DOHH2 (cell line): ENCODE results near the gene BNIP5.

Source experiments
- H3F3A ChIP-seq: fragments of 200-600 bp; sonication (generic), shearing (Covaris generic); 2 replicates; pipeline ENCODE4 v1.6.0; 2016; ENCODE audit warnings: antibody characterized with exemption, mild to moderate bottlenecking; ENCODE audit not compliant: control insufficient read depth, insufficient read depth
- H3K27ac ChIP-seq: fragments of 200-600 bp; sonication (generic); 2 replicates; pipeline ENCODE4 v1.5.1; 2014; ENCODE audit warnings: low read depth, mild to moderate bottlenecking, low read length, moderate library complexity
- H3K27me3 ChIP-seq: fragments of 200-600 bp; sonication (generic); 2 replicates; pipeline ENCODE4 v1.6.1; 2014; ENCODE audit warnings: mild to moderate bottlenecking, low read length, mixed read lengths; ENCODE audit not compliant: control insufficient read depth
- H3K36me3 ChIP-seq: fragments of 200-600 bp; sonication (generic); 2 replicates; pipeline ENCODE4 v1.6.1; 2014; ENCODE audit warnings: mild to moderate bottlenecking, low read length, moderate library complexity, mixed read lengths; ENCODE audit not compliant: control insufficient read depth
- H3K4me1 ChIP-seq: fragments of 200-600 bp; sonication (generic); 2 replicates; pipeline ENCODE4 v1.6.1; 2014; ENCODE audit warnings: mild to moderate bottlenecking, low read length, mixed read lengths; ENCODE audit not compliant: control insufficient read depth
- H3K4me2 ChIP-seq: fragments of 200-600 bp; sonication (generic); 2 replicates; pipeline ENCODE4 v1.6.0; 2014; ENCODE audit warnings: mild to moderate bottlenecking, low read length, moderate library complexity
- H3K4me3 ChIP-seq: fragments of 200-600 bp; sonication (generic); 2 replicates; pipeline ENCODE4 v1.5.1; 2014; ENCODE audit warnings: mild to moderate bottlenecking, low read length, mixed read lengths
- H3K79me2 ChIP-seq: fragments of 200-600 bp; sonication (generic); 2 replicates; pipeline ENCODE4 v1.6.1; 2014; ENCODE audit warnings: mild to moderate bottlenecking, low read length, mixed read lengths; ENCODE audit not compliant: control insufficient read depth
- H3K9me2 ChIP-seq: fragments of 200-600 bp; sonication (generic); replicated peaks from 2 replicates; pipeline ENCODE4 v1.6.1; 2014; ENCODE audit warnings: mild to moderate bottlenecking, low read length, mixed read lengths; ENCODE audit not compliant: control insufficient read depth
- H3K9me3 ChIP-seq: fragments of 200-600 bp; sonication (generic); 2 replicates; pipeline ENCODE4 v1.6.1; 2014; ENCODE audit warnings: antibody characterized with exemption, low read length, mixed read lengths; ENCODE audit not compliant: control insufficient read depth, insufficient read depth
- H4K20me1 ChIP-seq: fragments of 200-600 bp; sonication (generic); 2 replicates; pipeline ENCODE4 v1.6.0; 2014; ENCODE audit warnings: low read depth, mild to moderate bottlenecking, antibody characterized with exemption, low read length, moderate library complexity; ENCODE audit not compliant: control insufficient read depth, insufficient read depth
- EZH2phosphoT487 ChIP-seq: fragments of 200-600 bp; sonication (generic); IDR thresholded peaks from 2 replicates; pipeline ENCODE4 v1.6.1; 2017; ENCODE audit warnings: borderline replicate concordance, mild to moderate bottlenecking, antibody characterized with exemption, low read length, moderate library complexity, mixed read lengths
- TF ChIP-seq, protein P1 (sequence below): fragments of 200-600 bp; sonication (generic); IDR thresholded peaks from one replicate; pipeline ENCODE4 v1.5.1; 2014; ENCODE audit warnings: antibody characterized with exemption, mild to moderate bottlenecking, low read depth, low read length; ENCODE audit not compliant: poor library complexity, severe bottlenecking

BNIP5 gene

DNA sequence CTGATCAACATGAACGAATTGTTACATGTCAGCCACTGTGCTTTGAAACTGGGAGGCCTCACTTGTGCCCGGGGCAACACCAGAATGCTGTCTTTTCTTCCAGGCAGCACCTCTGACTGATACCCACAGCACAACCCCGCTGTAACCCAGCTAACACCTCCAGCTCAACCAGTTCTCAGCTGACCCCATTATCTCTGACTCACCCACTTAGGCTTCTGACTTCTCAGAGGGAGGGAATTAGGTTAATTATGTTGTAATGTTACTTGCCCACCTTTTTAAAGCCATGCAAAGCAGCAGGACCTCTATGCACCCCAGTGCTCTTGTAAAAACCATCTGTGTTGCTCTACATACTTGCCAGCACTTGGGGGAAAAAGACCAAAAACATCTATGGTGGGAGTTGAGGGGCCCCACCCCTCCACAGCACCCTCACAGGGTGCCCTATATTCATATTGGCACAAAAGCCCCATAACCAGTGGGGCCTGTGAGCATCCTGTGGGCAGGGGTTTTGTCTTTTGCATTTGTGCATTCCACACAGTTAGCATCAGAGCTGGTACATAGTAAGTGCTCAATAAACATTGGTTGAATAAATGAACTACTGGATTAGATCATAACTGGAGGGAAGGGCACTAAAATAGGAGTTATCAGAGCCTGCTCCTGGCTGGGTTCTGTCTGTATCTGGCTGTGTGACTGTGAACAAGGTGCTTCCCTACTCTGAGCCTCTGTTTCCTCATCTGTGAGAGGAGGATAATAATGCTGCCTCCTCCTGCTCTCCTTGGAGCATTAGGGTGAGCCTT, 22.3 kb downstream of the BNIP5 start:
- H3K4me2 ChIP-seq, result peak overlapping the region; percentile 67

DNA sequence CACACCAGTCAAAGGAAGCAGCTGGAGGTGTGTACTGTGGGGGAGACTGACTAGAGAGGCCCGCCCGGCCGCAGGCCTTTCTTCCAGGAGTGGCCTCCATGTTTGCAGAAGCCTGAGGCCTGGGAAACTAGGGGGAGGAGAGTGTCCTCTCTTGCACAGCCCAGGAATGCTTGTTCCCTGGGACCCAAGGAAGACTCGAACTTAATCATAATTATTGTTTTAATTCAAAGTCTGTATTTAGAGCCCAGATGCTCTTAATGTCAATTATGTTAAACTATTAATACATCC, 23.1 kb downstream of the BNIP5 start:
- peak overlapping the region; percentile 12 for H3K27ac ChIP-seq
- H3K9me2 ChIP-seq, result no peaks in the 10 kb centered on the region

More for the DNA sequence above, 22.3 kb downstream of the BNIP5 start:
- Histone ChIP-seq H3K27me3 (no peaks in the 10 kb centered on the region; the same call in 1 of the 2 replicates), H4K20me1 (no peaks in the 10 kb centered on the region), H3K79me2 (no peaks in the 10 kb centered on the region), H3K4me1 (peaks cover 28% of the 10 kb centered on the region), H3K27ac (no peak overlapping the region), H3K9me3 (0 out of 2 replicates have a peak, but pooled peaks cover 4% of the 10 kb centered on the region), H3K4me3 (no peak overlapping the region), H3K36me3 (no peaks in the 10 kb centered on the region), H3K9me2 (no peaks in the 10 kb centered on the region), H3F3A (no peaks in the 10 kb centered on the region)
- no peak for TF ChIP-seq EZH2phosphoT487
- TF ChIP-seq, protein P1, sequence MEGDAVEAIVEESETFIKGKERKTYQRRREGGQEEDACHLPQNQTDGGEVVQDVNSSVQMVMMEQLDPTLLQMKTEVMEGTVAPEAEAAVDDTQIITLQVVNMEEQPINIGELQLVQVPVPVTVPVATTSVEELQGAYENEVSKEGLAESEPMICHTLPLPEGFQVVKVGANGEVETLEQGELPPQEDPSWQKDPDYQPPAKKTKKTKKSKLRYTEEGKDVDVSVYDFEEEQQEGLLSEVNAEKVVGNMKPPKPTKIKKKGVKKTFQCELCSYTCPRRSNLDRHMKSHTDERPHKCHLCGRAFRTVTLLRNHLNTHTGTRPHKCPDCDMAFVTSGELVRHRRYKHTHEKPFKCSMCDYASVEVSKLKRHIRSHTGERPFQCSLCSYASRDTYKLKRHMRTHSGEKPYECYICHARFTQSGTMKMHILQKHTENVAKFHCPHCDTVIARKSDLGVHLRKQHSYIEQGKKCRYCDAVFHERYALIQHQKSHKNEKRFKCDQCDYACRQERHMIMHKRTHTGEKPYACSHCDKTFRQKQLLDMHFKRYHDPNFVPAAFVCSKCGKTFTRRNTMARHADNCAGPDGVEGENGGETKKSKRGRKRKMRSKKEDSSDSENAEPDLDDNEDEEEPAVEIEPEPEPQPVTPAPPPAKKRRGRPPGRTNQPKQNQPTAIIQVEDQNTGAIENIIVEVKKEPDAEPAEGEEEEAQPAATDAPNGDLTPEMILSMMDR, result no peak

DNA sequence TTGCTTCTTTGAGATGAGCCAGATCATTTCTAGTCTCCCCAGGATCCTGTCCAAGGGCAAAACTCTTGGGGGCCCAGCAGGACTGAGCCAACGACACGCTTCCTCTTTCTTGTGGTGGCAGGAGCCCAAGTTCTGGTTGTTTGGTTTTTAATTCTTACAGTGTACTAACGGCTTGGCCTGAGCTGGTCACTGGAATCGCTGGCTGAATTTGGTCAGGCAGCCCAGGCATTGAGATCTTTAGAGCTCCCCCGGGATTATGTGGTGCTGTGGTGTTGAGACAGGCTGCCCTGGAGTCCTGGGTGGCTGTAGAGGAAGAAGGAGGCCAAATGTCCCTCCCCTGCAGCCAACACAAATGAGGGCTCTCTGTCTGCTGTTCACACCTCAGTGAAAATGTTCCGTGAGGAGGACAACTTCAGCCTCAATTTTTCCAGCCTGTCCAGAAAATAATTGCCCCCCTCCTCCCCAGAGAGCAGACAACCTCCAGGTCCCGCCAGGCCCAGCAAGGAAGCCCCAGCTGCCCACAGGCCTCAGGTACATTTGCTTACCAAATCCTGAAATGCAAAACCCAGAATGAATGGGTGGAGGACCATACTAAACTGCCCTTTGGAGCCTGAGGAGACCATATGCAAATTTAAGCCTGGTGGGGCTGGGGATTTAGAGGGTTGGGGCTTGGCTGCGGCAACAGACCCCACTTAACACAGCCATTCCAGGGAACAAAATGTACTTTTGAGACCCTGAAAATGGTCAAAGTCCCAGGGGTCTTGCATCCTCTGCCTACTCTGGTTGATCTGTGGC, 23.6 kb downstream of the BNIP5 start:
- peak overlapping the region; percentile 12 for H3K27ac ChIP-seq
- no peaks in the 10 kb centered on the region for H3K36me3 ChIP-seq
- H4K20me1 ChIP-seq, result no peaks in the 10 kb centered on the region
- H3K27me3 ChIP-seq, result peaks cover 5% of the 10 kb centered on the region; the same call in 1 of the 2 replicates
- TF ChIP-seq, protein P1, result no peak
- no peak for TF ChIP-seq EZH2phosphoT487
- H3K4me1 ChIP-seq, result peaks cover 28% of the 10 kb centered on the region
- H3F3A ChIP-seq, result no peaks in the 10 kb centered on the region
- H3K9me3 ChIP-seq, result 0 out of 2 replicates have a peak, but pooled peaks cover 4% of the 10 kb centered on the region
- no peaks in the 10 kb centered on the region for H3K79me2 ChIP-seq
- no peaks in the 10 kb centered on the region for H3K9me2 ChIP-seq
- H3K4me3 ChIP-seq, result peak overlapping the region; percentile 50
- H3K4me2 ChIP-seq, result peak overlapping the region; percentile 67

More for the DNA sequence above, 23.1 kb downstream of the BNIP5 start:
- Histone ChIP-seq H3K4me2 (peak overlapping the region; percentile 67), H4K20me1 (no peaks in the 10 kb centered on the region), H3K4me3 (peak overlapping the region; percentile 50), H3K36me3 (no peaks in the 10 kb centered on the region), H3F3A (no peaks in the 10 kb centered on the region), H3K4me1 (peaks cover 28% of the 10 kb centered on the region), H3K79me2 (no peaks in the 10 kb centered on the region), H3K27me3 (peaks cover 5% of the 10 kb centered on the region; the same call in 1 of the 2 replicates), H3K9me3 (0 out of 2 replicates have a peak, but pooled peaks cover 4% of the 10 kb centered on the region)
- no peak for TF ChIP-seq EZH2phosphoT487
- TF ChIP-seq, protein P1, result no peak
